IPS-NIHi11 (cell line): ENCODE data around the gene BCL10.

ENCODE experiments used
- DNase-seq: peaks from one replicate; pipeline ENCODE4 v3.0.0; 2012; ENCODE audit warnings: mixed read lengths, low spot score

The BCL10 gene

DNA sequence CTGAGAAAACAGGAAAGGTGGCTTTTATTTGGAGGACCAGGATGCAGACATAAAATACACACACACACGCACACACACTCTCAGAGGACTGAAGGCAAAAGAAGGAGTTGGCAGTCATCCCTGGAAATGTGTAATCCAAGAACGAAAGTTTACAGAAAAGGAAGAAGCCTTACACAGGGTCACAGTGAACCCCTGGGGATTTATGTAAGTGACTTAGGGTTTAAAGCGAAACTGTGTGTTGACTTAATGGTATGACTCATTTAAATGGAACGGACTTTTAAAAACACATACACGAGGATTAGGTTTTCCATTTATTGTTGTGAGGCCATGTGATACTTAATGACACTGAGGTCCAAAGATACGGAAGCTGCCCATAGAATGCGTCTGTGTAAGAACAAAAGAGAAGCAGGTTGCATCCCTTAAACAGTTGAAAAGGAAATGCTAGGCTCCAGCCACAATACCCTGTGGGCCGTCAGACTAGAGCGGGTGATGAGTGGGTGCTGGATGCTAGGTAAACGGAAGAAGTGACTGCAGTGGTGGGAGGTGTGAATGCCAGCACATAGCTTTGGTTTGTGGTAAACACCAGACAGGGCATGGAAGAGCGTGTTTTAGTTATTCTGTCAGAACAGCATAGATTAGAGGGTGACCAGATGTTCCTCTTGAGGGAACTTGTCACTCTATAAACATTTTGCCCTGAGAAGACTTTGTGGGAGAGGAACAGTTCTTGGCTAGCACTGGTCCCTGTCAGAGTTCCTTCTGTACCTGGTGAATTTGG, 21.6 kb upstream of the BCL10 start:
- peak; percentile 41 for DNase-seq

DNA sequence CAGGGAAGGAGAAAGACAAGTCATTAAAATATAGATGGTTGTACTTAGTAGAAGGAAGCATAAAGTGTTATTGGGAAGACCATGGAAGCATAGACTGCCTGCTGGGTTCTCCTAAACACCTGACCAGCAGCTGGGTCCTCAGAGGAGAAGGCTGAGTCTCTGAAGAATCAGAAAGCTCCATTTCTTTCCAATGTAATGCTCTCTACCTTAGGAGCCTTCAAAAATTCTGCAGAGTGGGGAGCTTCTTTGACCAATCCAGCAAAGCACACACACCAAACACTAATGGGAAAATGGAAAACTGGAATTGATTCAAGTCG, 21.1 kb upstream of the BCL10 start:
- DNase-seq = no peak

DNA sequence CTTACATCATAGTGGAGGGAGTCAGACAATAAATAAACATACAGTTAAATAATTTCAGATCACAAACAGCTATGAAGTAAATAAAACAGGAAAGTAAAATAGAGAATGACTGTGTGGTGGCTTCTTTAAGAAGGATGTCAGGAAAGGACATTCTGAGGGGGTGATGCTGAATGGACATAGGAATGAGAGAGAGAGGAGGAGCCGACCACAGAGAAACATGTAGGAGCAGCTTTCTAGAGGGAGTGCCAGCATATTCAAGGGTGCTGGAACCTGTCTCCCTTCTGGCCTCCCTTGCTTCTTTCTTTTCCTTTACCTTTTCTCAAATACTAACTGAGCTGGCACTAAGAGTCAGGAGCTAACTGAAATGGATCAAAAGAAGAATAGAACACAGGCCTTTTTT, 20.5 kb upstream of the BCL10 start:
- DNase-seq = no peak

DNA sequence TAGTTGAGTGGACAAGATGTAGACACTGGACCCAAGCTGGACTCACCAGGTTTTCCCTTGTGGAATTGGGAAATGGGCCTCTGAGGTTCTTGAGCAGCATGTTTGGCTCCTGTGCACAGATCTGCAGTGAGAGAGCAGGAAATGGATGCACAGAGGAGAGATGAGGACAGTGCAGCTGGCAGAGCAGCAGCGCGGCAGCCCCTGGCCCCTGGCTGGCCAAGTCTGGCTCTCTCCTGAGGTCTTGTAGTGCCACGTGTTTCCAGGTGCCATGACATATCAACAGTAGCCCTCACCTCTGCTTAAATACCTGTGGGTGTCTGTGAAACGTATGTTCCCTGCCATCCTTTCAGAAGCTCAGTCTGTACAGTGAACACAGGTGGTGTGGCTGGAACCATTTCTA, 19.2 kb upstream of the BCL10 start:
- no peak for DNase-seq

DNA sequence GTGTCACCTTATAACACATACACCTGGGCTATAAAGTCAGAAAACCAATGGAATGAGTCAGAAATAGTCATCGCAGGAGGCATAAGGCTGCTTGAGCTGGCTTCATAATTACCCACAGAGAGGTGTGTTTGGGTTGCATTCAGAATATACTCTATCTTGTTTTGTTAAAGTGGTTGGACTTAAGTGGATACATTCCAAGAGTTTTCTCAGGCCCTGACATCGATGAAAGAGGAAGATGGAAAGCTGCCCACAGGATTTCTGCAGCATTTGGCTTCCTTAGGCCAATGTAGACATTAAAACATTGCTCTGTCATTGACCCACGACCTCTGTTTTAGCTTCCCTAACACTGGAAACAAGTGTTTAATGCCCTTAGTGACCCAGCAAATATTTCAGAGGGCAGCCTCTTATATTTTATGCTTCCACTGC, 18.6 kb upstream of the BCL10 start:
- DNase-seq = no peak

DNA sequence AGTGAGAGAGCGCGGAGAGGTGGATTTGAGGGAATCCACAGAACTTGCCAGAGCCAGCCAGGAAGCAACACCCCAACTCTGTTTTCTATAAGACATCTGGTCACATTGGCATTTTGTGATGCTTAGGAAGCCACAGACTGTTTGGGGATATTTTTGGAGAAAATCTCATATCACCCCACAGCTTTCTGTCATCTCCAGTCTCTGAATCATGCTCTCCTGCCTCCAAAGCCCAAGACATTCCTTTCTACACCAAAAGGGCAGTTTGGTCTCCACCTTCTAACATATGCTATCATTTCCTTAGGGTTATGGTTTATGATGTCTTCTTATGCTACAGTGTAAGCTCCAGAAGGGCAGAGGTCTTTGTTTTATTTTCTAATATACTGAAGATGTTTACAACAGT, 14.4 kb upstream of the BCL10 start:
- no peak for DNase-seq

DNA sequence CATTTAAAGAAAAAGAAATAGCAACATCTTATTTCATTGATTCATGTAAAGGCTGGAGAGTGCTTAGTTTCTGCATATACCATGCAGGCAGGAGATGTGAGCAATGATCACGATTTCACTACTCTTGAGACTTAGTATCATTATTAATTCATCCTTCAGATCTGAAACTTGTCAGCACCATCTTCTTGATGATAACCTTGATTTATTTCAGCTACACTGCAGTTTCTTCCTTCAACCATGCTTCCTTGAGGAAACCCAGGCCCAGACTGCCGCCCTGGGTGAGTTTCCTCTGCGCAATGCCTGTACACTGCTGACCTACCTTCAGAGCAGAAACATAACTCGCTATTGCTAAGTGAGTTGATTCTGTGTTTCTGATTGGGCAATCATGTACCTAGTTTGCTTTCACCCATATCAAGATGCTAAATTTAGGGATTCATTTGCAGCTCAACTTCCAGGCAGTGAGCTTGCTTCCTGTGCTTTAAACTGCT, 13.5 kb upstream of the BCL10 start:
- no peak for DNase-seq

DNA sequence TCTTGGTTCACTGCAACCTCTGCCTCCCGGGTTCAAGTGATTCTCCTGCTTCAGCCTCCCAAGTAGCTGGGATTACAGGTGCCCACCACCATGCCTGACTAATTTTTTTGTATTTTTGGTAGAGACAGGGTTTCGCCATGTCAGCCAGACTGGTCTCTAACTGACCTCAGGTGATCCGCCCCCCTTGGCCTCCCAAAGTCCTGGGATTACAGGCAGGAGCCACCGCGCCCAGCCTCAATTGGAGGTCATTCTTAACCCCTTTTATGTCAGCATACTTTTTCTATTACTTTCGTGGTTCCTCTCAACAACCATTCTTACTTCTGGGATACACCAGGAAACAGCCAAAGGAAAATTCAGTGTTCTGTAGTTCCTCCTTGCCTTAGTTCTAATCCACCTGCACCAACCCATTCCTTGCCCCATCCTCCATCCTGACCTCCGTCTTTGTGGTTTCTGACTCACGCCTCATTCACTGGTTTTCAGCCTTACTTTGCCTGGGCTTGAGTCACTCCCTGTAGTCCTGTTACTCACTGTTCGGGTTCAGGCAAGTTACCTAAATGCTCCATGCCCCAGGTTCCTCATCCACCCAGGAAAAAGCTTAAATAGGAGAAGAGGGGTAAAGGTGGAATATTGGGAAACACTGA, 12.9 kb upstream of the BCL10 start:
- DNase-seq = no peak

DNA sequence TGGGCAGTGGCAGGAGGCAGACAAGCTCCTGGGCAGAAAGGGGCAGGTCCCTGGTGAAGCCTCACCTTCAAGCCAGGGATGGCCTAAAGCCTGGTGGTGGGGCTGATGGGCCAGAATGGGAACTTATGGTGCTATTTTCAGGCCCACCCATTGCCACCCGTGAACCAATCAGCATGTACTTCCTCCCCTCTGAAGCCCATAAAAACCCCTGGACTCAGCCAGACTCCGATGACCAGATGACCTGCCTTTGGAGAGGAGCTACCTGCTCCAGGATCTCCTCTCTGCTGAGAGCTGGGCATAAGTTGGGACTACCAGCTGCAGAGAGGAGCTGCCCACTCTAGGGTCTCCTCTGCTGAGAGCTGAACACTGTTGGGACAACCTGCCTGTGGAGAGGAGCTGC, 7.8 kb upstream of the BCL10 start:
- DNase-seq = no peak

DNA sequence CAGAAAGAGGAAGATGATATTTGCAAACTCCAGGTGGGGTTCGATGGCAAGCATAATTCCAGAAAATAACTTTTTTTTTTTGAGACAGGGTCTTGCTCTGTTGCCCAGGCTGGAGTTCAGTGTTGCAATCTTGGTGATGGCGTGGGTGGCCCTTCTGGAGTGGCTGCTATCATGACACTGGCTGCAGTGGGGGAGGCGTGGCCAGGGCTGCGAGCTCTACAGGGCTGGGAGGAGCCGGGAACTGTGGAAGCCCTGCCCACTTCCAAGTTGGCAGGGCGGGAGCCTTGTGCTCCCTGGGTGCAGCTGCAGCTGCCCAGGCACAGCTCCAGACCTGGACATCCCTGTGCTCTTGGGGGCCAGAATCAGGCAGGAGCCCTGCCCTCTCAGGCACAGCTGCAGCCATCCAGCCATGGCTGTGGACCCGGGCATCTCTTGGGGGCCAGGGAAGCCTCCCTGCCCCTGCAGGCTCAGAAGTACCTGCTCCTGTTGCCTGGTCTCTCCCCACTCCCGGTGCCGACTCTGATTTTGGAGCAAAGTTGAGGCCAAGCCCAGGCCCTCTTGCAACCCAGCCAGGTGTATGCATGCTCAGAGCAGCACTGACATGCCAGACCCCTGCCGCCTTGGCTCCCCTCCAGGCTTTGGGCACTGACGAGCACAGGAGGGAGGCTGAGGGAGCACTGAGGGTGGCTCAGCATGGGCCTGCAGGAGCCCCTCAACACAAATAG, 7.2 kb upstream of the BCL10 start:
- DNase-seq = no peak

DNA sequence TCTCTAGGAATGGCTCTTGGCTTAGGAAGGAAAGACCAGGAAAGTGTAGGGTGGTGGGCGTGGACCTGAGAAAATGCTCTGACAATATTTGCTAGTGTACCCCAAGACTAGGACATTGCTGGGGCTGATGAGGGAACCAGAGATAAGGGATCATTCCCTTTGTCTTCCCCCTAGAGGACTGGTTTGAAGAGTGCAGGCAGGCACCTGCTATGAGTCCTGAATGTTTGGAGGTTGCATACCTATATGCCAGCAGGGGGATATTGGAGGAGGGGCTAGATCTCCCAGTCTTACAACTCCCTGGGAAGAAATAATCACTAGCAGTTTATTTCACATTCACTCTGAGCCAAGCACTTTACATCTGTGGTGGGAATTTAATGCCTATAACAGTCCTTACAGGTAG, 6.0 kb upstream of the BCL10 start:
- peak; percentile 70 for DNase-seq

DNA sequence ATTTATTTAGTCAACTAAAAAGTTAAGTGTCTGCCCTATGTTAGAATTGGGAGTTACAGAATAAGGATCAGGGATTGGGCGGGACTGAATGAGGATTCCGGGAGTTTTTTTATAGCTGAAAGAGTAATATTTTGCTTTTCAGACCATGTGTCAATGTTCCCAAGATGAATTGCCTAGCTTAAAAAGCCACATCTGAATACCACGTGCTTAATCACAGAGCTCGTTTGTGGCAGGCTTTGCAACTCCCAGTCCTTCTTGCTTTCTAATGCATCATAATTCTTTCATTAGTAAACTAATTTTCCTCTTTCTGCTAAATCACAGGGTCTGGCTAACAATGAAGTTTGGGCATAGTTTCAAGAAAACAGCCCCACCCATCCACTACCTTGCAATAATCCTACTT, 4.2 kb upstream of the BCL10 start:
- no peak for DNase-seq

DNA sequence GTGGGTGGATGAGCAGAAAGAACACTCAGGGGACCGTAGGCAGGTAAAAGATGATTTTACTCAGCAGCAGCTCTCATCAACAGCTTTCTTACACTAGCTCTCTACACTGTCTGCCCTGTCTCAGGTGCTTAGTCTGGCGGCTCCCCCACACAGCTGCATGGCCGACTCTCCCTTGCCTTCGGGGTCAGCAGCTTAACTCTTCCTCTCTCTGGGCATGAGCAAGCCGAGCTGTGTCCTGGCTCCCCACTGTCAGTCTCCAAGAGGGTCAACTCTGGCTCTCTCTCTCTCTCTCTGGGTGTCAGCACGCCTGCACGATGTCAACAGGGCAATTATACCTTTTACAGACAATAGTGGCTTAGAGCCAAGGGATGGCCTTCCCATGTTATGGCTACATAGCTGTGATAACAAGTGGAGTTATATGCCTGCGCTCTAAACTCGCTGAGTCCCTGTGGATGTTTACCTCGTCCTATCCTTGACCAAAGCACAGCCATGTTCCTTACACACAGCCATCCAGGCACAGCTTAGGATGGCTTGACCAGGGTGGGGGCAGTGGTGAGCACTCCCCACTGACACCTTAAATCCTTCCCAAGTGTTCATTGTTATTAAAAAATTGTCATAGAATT, 3.1 kb upstream of the BCL10 start:
- DNase-seq = no peak

DNA sequence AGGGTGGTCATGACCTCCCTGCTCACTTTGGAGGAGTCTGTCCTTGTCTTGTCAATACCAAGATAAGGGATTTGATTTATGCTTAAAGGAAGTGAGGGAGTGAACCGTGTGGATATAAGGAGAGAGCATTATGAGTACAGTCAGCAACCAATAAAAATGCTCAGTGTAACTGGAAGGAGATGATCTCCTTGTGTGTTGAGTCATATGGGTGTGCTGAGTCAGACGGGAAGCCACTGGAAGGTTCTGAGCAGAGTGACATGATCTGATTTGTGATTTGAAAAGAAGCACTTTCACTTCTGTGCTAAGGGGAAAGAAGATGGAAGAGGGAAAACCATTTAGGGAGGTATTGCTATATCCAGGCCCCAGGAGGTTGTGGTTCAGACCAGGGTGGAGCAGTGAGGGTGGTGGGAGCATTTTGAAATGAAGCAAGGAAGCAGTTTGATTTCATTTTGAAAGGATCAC, 2.5 kb upstream of the BCL10 start:
- no peak for DNase-seq

DNA sequence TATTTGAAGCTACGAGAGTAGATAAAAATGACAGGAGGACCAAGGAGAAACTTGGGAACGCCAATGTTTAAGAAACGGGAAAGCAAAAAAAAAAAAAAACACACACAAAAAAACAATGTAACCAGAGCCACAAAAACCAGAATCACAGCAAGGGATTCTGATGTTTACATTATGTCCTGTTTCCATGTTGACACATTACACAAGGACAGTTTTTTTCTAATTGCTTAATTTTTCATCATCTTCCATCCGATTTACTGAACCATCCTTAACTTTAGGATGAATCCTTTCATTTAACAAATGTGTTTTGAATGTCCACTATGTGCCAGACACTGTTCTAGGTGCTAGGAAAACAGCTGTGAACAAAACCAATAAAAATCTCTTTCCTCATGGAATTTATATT, 1.4 kb upstream of the BCL10 start:
- no peak for DNase-seq

DNA sequence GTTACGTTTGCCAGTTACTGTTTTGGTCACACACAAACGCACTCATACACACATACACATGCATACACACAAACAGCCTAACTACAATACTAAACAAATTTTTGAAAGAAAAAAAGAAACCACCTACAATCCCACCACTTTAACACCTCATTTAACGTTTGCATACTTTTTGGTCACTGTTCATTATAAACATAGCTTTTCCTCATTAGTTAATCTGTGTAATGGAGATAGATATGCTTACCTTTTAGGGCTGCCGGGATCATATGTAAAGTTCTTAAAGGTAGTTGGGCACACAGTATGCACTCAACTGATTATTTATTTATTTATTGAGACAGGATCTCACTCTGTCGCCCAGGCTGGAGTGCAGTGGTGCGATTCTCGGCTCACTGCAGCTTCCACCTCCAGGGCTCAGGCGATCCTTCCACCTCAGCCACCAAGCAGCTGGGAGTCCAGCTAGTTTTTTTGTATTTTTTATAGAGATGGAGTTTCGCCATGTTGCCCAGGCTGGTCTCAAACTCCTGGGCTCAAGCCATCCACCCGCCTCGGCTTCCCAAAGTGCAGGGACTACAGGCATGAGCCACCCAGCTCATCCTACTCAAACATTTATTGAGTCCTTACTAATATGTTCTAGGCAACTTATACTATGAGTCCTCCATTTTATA, 677 bp upstream of the BCL10 start:
- DNase-seq = no peak

DNA sequence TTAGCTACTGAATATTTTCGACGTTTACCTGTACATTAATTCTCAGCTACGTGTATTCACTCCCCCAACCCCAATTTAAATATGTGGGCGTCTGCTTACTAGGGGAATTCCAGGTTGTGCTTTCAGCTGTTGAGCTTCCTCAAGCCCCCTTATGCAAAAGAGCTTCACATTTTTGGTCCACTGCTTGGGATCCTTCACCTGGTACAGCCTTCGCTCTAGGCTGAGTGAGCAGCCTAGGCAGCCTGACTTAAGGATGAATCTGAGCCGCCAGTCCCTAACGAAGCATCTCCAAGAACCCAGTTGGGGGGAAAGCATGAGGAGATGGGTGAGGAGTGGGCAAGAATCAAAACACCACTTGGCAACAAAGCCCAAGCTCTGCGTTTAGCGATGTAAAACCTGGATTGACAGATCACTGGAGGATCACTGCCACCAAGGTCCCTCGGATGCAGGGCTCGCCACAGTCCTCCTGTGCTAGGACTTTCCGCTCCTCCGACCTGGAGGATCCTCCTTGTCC, 674 bp downstream of the BCL10 start:
- DNase-seq = no peak

DNA sequence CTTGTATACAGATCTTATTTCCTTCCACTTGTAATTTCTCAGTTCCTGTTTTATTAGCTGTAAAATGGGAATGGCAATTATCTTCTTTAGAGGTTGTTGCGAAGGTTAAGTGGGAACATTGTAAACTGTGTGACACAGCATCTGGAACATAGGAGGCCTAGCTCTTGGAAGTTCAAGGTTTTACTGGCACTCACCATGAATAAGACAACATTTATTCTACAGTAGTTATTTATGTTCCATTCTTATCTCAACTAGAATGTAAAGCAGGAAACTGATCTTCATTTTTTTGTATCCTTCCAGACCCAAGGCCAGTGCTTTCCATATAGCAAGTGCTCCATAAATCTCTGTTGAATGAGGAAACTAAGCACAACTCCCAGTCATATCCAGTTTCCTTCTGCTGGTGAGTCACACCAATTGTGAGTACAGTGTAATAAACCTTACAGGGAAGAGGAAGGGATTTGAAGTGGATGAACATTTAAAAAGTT, 1.4 kb downstream of the BCL10 start:
- DNase-seq = no peak

DNA sequence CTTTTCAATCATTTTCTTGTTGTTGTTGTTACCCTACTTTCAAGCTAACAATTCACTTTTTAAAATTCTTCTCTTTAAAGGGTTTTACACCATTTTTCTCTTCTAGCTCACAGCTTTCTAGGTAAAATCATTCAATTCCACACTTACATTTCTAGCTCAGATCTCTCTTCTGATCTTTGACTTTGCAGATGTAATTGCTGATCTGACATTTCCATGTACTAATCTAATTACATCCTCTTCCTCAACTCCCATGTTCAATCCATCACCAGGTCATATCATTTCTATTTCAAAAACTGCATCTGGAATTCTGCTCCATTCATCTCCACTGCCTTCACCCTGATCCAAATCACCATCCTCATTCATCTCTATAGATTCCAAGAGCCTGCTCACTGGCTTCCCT, 3.0 kb downstream of the BCL10 start:
- no peak for DNase-seq

DNA sequence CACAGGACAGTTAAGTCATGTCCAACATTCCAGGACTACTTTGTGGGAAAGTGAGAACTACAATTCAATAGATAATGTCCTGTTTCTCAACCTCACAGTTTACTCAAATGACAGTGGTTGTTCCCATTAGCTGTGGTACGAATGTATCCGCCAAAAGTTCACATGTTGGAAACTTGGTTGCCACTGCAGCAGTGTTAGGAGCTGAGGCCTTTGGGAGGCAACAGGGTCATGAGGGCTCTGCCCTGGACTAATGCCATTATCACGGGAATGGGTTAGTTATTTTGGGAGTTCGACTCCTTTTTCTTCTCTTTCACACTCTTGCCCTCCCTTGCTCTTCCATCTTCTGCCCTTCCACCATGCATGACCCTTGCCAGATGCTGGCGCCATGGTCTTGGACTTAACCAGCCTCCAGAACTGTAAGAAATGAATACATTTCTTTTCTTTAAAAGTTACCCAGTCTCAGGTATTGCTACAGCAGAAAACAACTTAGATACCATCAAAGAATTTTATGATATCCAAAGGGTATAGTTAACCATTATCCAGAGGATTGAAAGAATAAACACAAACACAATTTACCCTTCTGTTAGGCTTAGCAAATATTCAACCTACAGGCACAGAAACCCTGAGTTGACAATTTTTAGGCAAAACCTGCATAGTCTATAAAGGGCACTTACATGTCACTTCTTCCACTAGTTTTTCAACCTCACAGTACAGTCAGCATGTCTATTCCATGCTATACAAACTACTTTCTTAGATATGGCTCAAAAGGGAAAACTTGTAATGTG, 7.4 kb downstream of the BCL10 start:
- DNase-seq = no peak

DNA sequence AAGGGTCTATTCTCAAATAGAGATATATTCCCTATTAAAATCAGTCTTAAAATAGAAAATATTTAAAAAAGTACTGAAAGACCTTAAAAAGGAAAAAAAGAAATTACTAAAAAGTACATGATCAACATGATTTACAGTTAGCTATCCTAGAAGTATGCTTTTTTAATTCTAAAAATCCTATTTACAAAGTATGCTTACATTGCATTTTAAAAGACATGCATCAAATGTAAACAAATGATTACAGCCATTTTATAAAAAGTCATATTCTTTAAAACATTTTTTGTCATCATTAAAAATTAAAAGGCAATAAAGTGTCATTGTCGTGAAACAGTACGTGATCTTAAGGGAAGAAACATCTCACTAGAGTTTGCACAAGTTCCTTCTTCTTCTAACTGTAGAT, 9.1 kb downstream of the BCL10 start:
- DNase-seq = no peak
